Measurements from ENCODE around the gene MAGI2. TPM values are rescaled to one million over a fixed set of nuclear protein-coding genes. Genes with fewer than 3 reads are reported as not detected.

MAGI2 gene
- total RNA-seq, 1 experiment from 2014 or later = 0.07 TPM

GRCh38 chr7:78398576-78398975 lies 1054.9 kb downstream of the MAGI2 start:
- DNase-seq (ENCODE audit: unreplicated experiment) = no peak
- TF ChIP-seq, protein P1, sequence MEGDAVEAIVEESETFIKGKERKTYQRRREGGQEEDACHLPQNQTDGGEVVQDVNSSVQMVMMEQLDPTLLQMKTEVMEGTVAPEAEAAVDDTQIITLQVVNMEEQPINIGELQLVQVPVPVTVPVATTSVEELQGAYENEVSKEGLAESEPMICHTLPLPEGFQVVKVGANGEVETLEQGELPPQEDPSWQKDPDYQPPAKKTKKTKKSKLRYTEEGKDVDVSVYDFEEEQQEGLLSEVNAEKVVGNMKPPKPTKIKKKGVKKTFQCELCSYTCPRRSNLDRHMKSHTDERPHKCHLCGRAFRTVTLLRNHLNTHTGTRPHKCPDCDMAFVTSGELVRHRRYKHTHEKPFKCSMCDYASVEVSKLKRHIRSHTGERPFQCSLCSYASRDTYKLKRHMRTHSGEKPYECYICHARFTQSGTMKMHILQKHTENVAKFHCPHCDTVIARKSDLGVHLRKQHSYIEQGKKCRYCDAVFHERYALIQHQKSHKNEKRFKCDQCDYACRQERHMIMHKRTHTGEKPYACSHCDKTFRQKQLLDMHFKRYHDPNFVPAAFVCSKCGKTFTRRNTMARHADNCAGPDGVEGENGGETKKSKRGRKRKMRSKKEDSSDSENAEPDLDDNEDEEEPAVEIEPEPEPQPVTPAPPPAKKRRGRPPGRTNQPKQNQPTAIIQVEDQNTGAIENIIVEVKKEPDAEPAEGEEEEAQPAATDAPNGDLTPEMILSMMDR (IDR thresholded peaks at IDR 0.05; ENCODE audit: unreplicated experiment) = no peak
- POLR2A ChIA-PET = no interaction called here
- no peaks in the 10 kb centered on the region for H3K4me1 Mint-ChIP-seq (ENCODE audit: insufficient read depth, unreplicated experiment)
- peaks cover 86% of the 10 kb centered on the region for H3K27me3 Mint-ChIP-seq (ENCODE audit: insufficient read depth, unreplicated experiment)
- H3K9me3 Mint-ChIP-seq (ENCODE audit: unreplicated experiment) = no peaks in the 10 kb centered on the region
- no peaks in the 10 kb centered on the region for H3K36me3 Mint-ChIP-seq (ENCODE audit: insufficient read depth, unreplicated experiment)
- BruUV-seq (replicated peaks) = no TSS peak
- no peak overlapping the region for H3K4me3 Mint-ChIP-seq (ENCODE audit: unreplicated experiment)
- CTCF ChIA-PET = no interaction called here
- intact Hi-C loops (cut with micrococcal nuclease) = no loop called here
- H3K27ac Mint-ChIP-seq (ENCODE audit: low read depth, unreplicated experiment) = no peak overlapping the region

DNA sequence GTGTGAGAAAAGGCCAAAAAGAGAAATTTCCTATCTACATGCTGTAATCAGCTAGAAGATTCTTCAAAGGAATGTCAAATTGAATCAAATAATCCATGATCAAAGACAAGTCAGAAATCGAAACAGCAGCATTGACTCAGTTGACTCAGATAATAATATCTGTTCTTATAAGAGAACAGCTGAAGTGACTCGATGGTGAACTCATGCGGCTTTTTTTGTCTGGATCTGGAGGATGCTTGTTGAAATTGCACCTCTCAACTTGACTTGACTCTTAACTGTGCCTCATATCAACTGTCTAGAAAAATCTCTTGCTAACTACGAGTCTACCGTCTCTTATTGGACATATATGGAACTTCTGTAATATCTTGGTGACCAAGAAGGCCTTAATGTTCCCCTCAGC lies 1055.4 kb downstream of the MAGI2 start:
- H3K36me3 Mint-ChIP-seq (ENCODE audit: insufficient read depth, unreplicated experiment) = no peaks in the 10 kb centered on the region
- peaks cover 91% of the 10 kb centered on the region for H3K27me3 Mint-ChIP-seq (ENCODE audit: insufficient read depth, unreplicated experiment)
- no peak overlapping the region for H3K27ac Mint-ChIP-seq (ENCODE audit: low read depth, unreplicated experiment)
- no peak for DNase-seq (ENCODE audit: unreplicated experiment)
- POLR2A ChIA-PET = no interaction called here
- no peaks in the 10 kb centered on the region for H3K9me3 Mint-ChIP-seq (ENCODE audit: unreplicated experiment)
- no TSS peak for BruUV-seq (replicated peaks)
- no peaks in the 10 kb centered on the region for H3K4me1 Mint-ChIP-seq (ENCODE audit: insufficient read depth, unreplicated experiment)
- CTCF ChIA-PET = interaction anchor here (0.6 kb wide), 1 partner anchor 312 kb away, joined by 4 read pairs; no protein-coding TSS in a partner anchor
- TF ChIP-seq, protein P1 (IDR thresholded peaks at IDR 0.05; ENCODE audit: unreplicated experiment) = no peak
- H3K4me3 Mint-ChIP-seq (ENCODE audit: unreplicated experiment) = no peak overlapping the region
- intact Hi-C loops (cut with micrococcal nuclease) = no loop called here

DNA sequence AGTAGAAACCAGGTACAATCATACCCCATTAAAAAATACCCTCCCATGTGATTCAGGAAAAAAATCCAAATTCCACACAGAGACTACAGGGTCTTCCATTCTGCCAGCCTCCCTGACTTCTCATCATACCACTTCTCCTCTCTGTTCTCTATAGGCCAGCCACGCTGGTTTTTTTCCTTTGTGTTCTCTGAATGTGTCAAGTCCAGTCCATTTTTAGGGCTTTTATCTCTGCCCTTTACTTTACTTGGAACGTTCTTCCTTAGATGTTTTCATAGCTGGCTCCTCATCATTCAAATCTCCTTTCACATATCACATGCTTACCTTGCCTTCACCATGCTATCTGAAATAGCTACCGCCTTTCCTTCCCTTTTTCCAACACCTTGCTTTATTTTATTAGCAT lies 1057.3 kb downstream of the MAGI2 start:
- Mint-ChIP-seq H3K4me1 (ENCODE audit: insufficient read depth, unreplicated experiment) (no peaks in the 10 kb centered on the region), H3K9me3 (ENCODE audit: unreplicated experiment) (no peaks in the 10 kb centered on the region), H3K4me3 (ENCODE audit: unreplicated experiment) (no peak overlapping the region), H3K36me3 (ENCODE audit: insufficient read depth, unreplicated experiment) (no peaks in the 10 kb centered on the region), H3K27ac (ENCODE audit: low read depth, unreplicated experiment) (no peak overlapping the region), H3K27me3 (ENCODE audit: insufficient read depth, unreplicated experiment) (peaks cover 92% of the 10 kb centered on the region)
- no peak for DNase-seq (ENCODE audit: unreplicated experiment)
- CTCF ChIA-PET = no interaction called here
- BruUV-seq (replicated peaks) = no TSS peak
- TF ChIP-seq, protein P1 (IDR thresholded peaks at IDR 0.05; ENCODE audit: unreplicated experiment) = no peak
- intact Hi-C loops (cut with micrococcal nuclease) = no loop called here
- POLR2A ChIA-PET = no interaction called here

DNA sequence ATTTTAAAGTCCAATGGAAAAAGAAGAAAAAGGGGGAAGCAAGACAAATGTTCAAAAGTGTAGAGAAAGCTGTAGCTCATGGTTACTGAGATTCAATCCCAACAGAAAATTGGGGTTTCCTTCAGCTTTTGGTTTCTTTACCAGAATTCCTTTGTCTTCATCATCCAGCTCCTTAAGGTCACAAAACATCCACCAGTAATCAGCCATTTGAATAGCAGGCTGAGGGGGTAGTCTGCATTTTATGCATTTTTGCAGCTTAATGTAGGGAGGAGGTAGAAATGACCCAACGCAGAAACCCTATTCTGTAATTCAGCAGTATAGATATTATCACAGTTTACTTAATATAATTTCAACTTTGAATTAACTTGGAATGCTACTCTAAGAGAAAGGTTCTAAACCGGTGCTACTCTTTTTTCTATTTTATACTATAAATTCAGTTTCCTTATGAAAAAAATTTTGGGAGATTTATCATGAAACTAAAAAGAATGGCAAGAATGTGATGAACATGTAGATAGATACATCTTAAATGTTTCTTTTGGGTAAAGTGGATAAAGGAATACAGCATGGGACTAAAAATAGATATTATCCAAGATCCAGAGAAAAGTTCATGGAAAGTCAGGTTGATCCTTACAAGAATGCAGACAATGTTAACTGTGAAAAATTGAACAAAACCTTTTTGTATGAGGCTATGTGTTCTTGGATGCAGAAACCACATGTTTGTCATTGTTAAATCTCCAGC lies 1058.0 kb downstream of the MAGI2 start:
- H3K27me3 Mint-ChIP-seq (ENCODE audit: insufficient read depth, unreplicated experiment) = peaks cover 92% of the 10 kb centered on the region
- no peaks in the 10 kb centered on the region for H3K9me3 Mint-ChIP-seq (ENCODE audit: unreplicated experiment)
- no peak for DNase-seq (ENCODE audit: unreplicated experiment)
- ChIA-PET CTCF (no interaction called here), POLR2A (no interaction called here)
- no peak overlapping the region for H3K4me3 Mint-ChIP-seq (ENCODE audit: unreplicated experiment)
- BruUV-seq (replicated peaks) = no TSS peak
- H3K36me3 Mint-ChIP-seq (ENCODE audit: insufficient read depth, unreplicated experiment) = no peaks in the 10 kb centered on the region
- H3K4me1 Mint-ChIP-seq (ENCODE audit: insufficient read depth, unreplicated experiment) = no peaks in the 10 kb centered on the region
- H3K27ac Mint-ChIP-seq (ENCODE audit: low read depth, unreplicated experiment) = no peak overlapping the region
- intact Hi-C loops (cut with micrococcal nuclease) = no loop called here
- TF ChIP-seq, protein P1 (IDR thresholded peaks at IDR 0.05; ENCODE audit: unreplicated experiment) = no peak

Data from MCF 10A (cell line).